GM18508 (cell line): ENCODE data around the gene ATF7.
A peak's percentile ranks its signal among the peaks of the same experiment; 100 is the strongest.

Experiments
- ATAC-seq: cut with Tn5 transposase; IDR thresholded peaks from one replicate; pipeline ENCODE4 v1.9.1; 2021; ENCODE audit warnings: moderate number of reproducible peaks; ENCODE audit not compliant: insufficient read depth, unreplicated experiment

ATF7 gene

DNA sequence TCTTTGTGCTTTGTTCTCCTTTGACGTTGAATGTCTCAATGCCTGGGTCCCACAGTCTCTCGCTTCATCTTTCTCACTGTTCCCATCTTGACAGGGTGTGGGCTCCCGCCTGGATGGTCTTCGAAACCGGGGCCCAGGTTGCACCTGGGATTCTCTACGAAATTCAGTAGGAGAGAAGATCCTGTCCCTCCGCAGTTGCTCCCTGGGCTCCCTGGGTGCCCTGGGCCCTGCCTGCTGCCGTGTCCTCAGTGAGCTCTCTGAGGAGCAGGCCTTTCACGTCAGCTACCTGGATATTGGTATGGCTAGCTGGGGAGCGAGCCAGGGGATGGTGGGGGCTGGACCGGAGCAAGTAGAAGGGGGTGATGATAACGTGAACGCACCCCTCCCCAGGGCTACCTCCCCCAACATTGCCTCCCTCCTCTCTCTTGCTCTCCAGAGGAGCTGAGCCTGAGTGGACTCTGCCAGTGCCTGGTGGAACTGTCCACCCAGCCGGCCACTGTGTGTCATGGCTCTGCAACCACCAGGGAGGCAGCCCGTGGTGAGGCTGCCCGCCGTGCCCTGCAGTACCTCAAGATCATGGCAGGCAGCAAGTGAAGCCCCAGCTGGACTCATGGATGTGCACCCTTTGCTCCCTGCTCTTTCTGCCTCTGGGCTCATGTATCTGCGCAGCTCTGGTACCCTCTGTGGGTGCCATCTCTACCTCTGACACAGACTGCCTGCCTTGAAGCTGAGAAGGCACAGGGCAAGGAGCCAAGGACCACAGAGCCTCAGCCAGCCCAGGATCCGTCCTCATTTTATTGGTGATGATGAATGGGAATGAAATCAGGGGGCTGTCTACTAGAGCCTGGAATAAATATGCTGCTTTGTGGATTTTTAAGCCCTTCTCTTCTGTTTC, 120.4 kb downstream of the ATF7 start:
- no peak for ATAC-seq

DNA sequence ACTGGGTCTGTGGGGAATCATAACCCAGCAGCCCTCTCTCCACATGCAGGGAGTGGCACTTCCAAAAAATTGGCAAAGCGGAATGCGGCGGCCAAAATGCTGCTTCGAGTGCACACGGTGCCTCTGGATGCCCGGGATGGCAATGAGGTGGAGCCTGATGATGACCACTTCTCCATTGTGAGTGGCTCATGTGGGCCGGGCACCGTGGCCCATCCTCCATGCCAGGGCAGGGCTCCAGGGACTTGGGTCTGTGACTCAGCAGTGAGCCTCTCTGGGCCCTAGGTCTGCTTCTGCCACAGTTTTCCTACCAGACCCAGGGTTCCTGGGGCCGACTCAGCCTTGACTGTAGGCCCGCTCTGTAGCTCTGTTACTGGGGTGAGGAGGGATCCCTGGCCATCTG, 121.1 kb downstream of the ATF7 start:
- no peak for ATAC-seq

DNA sequence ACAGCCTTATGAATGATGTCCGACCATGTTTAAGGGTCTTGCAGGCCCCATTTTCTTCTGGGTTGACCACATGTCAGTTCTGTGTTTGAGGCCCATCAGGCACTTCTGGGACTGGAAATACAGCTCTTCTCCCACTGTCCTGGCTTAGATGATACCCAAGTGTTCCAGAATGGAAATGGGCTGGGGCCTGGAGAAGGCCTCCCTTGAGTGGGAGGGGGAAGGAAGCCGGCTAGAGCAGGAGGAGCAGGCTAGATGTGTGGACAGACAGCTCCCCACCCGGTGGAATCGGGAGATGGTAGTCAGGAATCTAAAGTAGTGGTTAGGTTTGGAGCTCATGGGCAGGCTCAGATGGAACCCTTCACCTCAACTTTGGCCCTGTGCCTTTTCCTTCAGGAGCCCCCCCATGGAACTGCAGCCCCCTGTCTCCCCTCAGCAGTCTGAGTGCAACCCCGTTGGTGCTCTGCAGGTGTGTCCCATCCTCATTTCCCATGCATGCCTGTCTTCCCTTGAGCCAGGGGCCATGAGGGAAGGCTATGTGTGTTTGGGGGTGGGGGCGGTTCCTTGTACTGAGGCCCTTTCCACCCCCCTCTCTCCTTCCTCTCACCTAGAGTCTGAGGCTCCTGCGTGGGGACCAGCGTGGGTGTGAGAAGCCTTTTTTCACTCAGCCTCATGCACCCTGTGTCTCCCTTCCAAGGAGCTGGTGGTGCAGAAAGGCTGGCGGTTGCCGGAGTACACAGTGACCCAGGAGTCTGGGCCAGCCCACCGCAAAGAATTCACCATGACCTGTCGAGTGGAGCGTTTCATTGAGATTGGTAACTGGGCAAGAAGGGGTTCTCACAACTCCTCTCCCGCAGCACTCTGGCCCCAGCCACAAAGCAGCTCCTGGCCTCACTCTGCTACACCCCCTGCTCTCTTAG, 121.9 kb downstream of the ATF7 start:
- no peak for ATAC-seq

DNA sequence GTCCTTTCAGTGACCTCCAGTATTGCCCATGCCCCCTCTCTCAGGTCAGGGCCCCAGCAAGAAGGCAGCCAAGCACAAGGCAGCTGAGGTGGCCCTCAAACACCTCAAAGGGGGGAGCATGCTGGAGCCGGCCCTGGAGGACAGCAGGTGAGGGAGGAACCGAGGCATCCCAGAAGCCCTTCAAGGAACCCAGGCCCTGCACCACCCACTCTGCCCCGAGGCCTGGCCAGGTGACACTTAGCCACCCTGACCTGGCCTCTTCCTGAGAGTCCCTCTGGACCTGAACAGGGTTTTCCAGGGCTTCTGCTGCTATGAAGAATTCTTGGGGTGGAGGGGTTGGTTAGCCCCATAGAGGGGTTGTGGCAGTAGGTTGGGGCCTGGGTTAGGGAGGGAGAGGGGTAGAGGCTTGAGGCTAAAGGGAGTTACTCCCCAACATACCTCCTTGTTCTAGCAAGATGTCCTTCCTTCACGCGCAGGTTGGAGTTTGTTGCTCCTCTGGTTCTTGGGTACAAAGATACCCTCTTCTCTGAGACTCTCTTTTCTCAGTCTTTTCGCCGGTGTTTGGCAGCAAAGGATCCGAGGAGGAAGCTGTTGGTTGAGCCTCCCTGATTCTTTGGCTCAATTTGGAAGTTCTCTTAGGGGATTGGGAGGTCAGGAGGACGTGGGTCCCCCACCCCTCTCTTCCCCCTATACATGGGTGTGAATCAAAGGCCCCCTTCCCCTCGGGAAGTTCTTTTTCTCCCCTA, 123.0 kb downstream of the ATF7 start:
- no peak for ATAC-seq

DNA sequence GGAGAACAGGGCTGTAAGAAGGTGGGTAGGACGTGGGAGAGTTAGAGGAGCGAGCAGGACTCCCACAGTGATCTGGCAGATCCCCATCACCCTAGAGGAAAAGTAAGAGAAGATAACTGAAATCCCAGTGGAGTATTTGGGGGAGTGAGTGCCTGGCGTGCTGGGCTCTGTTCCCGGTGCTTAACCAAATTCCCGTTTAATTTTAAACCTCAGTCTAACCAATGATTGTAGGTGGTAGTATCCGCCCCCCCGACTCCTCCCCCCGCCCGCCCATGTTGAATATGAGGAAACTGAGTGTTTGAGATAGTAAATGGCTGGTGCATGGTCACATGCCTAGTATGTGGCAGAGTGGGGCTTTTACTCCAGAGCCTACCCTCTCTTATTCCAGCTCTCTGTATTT, 123.9 kb downstream of the ATF7 start:
- no peak for ATAC-seq

DNA sequence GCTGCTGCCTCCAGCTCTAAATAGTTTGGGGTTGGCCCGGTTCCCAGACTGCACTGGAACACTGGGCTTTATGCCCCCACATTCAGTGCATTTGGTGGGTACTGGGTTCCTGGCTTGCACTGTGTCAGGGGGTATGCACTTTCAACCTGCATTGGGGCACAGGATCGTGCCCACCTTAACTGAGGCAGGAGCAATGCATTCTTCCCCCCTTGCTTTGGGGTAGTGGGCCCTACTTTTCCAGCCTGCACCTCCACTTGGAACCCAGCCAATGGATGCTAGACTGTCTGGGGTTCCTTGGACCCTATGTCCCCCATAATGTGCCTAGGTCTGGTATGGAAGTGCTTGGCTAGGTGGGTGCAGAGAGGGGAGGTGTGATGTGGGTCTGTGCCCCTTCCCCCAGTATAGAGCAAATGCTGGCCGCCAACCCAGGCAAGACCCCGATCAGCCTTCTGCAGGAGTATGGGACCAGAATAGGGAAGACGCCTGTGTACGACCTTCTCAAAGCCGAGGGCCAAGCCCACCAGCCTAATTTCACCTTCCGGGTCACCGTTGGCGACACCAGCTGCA, 124.5 kb downstream of the ATF7 start:
- ATAC-seq, result no peak

DNA sequence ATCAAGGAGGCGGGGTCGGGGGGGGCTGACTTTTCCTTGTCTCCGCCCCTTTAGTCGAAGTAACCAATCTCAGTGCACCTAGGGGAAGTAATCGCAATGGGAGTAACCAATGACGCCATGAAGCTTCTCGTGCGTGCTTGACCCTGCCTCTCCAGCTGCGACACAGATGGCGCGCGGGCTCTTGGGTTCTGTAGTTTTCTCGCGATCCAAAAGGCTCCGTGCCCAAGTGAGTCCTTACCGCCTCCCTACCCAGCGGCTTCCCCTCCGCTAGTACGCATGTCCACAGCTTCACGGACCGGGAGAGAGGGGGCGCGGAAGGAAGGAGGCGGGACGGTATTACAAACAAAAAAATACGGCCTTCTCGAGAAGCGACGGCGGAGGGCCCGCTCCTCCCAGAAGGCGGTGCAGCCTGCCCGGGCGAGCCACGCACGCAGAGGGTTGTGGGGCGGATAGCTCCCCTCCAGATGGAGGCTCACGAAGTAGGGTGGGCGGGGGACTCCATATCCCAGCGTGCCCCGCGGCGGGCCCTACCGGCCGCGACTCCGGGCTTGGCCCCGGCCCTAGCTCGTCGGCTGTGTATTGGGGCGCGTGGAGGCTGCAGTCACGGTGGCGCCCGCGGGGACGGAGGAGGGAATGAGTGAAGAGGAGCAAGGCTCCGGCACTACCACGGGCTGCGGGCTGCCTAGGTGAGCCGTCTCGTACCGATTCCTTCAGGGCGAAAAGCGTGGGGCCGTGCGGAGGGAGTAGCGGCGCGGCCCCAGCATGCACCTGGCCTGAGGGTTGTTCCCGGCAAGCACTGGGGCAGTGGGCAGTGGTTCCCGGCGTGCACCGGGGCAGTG, 125.2 kb downstream of the ATF7 start, which contains the start of gene TARBP2:
Gene TARBP2, plus strand, starts transcription at position 508 of the 839 bp plus-strand sequence. Its CDS starts 126 bp downstream, at position 634.
- ATAC-seq, result peak; percentile 64

DNA sequence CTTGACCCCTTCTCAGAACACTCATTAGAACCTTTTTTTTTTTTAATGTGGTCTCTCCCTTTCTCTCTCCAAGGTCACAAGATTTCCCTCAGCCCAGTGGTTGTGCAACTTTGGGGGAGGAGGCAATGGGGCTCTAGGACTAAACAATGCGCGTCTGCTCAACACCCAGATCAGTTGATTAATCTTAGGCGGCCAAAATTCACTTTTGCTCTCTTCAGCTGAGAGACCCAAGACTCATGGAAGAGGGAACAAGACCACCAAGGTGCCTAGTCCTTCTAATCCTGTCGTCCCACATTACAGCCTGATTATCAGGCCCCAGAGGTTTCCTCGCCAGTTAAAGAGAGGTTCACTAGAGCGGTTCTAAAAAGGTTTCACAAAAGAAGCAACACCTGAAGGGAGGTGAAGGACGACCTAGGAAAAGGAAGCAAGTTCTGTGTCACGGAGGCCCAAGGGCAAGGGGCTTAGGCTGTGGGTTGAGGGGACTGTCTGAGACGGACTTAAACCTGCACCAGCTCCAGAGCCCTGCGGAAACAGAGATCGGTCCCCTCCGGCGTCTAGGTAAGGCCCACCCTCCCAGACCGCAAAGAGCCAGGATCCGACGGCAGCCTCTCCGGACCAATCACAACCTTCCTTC, 125.9 kb downstream of the ATF7 start:
- peak; percentile 1 for ATAC-seq

DNA sequence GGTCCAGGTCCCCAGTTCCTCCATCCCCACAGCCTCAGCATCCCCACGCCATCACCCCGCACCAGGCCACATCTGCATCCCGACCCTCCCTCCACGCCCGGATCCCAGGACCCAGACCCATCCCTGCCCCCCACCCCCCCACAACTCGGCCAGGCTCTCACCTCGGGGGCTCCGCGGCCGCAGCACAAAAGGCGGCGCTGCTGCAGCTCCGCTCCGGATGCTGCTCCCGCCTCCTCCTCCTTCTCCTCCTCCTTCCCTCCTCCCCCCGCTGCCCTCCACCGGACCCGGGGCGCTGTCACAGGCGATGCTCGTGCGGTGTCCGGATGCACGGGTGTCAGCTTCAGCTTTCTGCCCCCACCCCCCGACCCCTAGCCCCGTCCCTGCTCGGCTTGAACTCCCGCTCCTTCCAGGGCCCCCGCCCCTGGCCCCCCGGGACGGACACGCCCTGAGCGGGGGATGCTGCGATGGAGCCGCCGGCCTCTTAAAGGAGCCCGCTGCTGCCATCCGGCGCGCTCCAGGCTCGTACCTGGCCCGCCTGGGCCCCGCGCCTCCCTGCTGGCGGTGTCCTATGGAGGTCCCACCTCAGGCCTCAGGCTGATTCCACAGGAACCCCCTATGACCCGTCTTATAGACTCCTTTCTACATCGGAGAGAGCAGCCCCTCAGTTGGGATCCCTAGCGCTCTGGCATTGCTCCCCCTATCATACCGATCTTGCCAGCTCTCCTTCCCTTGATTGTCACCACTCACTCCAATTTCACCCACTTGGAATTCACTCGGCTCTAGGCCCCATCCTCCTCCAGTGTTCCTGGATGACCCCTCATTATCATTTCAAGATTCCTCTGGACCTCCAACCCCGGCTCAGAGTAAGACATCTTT, 126.7 kb downstream of the ATF7 start, which contains the start of gene MAP3K12:
Gene MAP3K12, minus strand, starts transcription at position 193 of the 876 bp plus-strand sequence. CDS start 12,067 bp downstream, outside the sequence.
- no peak for ATAC-seq

DNA sequence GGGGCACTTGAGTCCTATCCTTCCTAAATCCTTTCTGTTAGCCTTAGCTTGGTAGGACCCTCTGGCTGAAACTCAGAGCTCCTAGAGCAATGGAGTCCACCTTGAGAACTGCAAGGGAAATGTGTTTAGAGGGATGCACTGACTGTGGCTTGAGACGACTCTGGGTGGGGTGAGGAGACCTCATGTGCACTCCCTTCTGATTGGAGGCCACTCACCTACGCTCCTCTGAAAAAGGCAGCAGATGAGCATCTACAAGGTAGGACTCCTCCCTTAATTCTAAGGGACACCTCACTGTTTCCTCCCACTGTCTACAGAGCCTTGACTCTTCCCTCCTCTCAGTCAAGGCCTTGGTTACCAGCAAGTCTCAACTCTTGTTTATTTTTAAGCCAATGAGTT, 127.9 kb downstream of the ATF7 start:
- no peak for ATAC-seq

DNA sequence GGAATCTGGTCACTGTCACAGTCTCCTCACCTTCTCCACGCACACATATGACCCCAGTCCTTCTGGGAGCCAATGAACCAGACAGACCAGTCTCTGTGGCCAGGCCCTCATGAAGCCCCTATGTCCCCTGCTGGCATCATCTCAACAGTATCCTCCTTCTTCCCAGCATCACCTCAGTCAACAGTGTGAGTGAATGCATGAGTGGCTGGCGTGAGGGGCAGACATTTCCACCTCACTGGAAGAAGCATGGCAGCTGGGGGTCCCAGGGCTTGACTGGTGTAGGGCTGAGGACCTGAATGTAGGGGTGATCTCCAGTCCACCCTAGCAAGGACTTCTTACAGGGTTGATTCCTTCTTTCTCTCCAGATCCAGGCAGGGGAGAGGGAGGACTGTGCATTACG, 128.7 kb downstream of the ATF7 start:
- no peak for ATAC-seq

DNA sequence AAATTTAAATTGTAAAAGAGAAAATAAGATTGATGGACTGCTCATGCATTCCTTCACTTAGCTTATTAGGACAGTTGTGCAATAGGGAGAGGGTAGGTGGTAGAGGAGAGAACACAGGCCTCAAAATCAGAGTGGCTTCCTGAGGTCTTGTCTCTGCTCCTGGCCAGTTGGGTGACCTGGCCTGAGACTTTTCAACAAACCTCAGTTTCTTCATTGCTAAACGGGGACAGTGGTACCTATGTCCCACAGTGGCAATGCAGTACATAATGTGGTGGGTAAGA, 129.5 kb downstream of the ATF7 start:
- ATAC-seq, result no peak

DNA sequence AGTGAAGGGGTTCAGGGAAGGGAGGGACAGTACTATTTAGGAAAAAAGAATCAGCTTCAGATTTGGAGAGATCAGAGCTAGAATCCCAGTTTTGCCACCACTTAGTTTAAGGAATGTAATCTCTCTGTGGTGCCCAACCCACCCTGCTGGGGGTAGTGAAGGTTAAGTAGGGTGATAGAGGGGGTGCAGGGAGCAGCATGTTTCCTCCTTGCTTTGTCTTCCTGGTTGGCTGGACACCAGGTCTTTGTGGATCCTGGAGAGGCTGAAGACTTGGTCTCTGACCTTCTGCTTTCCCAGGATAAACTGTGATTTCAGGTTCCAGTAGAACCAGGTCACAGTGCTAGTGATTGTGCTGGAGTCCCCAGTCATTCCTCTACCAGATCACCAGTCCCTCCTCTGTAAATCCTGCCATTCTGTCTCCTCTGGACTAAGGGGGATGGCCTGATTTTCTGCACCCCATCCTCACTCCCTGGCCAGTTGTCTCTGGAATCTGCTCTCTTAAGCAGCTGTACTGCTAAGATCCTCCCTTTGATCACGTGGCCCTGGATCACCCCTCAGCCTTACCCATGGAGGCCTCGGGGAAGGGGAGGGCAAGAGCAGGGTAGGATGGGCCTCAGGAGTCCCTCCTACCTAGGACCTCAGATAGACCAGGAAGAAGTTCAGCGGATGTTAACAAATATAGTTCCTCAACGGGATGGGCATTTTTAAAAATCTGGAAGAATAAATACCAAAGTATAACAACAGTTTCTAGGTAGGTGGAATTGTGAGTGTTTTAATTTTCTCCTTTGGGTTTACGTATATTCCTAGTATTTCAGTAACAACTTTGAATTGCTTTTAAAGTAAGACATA, 130.1 kb downstream of the ATF7 start:
- no peak for ATAC-seq

DNA sequence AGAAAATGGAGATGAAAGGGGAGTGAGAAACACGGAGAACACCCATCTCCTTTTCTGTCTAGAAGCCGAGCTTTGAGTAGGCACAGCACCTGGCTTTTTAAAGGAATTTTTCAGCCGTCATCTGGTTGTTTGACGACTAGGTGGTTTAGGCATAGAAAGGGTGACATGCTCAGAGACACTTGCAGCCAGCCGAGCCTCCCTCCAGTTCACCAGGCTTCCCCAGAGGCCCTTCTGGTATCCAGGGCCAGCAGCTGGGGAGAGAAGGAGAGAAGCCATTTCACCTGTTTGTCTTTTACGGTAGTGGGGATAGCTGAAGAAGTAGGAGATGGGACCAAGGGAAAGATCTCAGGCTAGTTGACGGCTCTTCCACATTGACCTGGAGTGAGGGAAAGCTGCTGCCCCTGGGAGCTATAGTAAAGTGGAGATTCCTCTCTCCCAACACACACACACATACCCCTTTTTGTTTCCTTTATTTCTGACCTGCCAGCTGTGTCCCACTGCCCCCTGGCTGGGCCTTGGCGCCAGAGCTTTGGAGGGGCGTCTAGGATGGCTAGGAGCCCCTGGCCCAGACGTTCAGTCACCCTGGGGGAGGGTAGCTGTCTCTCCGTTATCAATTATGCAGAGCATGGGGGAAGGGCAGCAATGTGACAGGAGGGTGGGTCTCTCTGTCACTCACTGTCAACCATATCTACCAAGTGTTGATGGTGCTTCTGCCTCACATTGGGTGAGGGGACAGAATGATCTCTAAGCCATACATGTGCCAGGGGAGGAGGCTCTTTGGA, 132.4 kb downstream of the ATF7 start:
- no peak for ATAC-seq

DNA sequence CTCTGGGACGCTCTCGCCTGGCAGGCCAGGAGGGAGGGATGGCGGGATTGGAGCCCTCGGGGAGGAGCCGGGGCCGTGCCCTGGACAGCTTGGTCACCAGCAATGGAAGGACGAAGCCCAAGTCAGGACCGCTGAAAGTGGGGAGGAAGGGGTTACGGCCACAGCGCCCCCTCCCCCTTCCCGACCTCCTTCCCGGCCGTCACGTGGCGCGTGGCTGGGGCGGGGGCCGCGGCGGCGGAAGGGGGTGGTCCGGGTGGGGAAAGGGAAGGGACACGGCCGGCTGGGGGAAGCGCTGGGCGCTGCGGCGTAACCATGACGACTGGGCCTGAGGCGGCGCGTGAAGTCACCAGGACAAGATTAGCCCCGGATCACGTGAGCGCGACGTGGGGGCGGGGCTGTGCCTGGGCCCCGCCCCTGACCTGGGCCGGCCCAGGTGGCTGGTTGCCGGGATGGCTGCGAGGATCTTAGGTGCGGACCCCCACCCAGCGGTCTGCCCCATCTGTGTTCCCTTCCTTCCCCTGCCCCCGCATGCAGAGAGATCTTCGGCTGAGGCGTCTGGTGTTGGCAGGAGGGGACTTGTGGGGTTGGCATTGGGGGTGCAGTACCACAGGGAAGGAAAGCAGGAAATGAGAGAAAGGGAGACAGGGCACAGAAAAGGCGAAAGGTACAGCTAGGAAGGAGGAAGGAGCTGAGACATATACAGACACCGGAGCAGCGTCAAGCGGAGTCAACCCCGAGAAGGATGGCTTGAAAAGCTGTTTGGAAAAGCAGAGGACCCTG, 133.2 kb downstream of the ATF7 start:
- ATAC-seq, result no peak

DNA sequence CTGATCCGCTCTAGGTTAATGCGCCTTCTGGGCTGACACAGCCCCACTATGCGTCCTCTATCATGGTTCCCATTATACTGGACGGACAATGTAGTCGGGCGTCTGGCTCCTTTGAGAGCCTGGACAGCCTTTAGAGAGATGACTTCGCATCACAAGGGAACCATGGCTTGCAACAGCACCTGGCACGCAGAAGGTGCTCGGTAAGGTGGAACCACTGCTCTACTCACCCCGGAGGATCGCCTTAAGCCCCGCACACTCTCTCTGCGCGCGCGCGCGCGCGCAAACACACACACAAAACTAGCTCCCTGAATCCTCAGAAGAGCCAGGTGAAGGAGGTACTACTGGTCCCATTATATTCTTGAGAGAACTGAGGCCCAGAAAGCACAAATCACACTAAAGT, 134.0 kb downstream of the ATF7 start:
- no peak for ATAC-seq
